Testis (tissue), 2 donors: ENCODE measurements around the gene DCST1.

Experiments
- CTCF ChIP-seq, 3 experiments: fragments of 450-650 bp in 2 of 3; fragments of 200-600 bp in 1 of 3; sonication (generic) in 1 of 3; IDR thresholded peaks; one replicate each; pipeline ENCODE4 v1.5.1; 2016 to 2019; ENCODE audit warnings: antibody characterized with exemption in 3 of 3, mild to moderate bottlenecking in 2 of 3, moderate library complexity in 1 of 3
- POLR2A ChIP-seq: fragments of 450-650 bp; IDR thresholded peaks from one replicate; pipeline ENCODE4 v1.6.1; 2017; ENCODE audit warnings: antibody characterized with exemption, mild to moderate bottlenecking, moderate library complexity

GRCh38 chr1:154990276-154990675 is 43.3 kb upstream of the DCST1 start:
- TF ChIP-seq CTCF (IDR thresholded peaks at IDR 0.05) (no peak), POLR2A (no peak)
